Mesothelial cell of epicardium (in vitro differentiated cells): ENCODE data around the gene PHACTR3. TPM values are rescaled to one million over a fixed set of nuclear protein-coding genes. Genes with fewer than 3 reads are reported as not detected.

Experiments used
- DNase-seq, 2 experiments: peaks; one replicate each; pipeline ENCODE4 v3.0.0; 2021; ENCODE audit warnings: low spot score in 2 of 2; ENCODE audit not compliant: unreplicated experiment in 2 of 2
- H3K27ac Mint-ChIP-seq: 2 replicates; pipeline ENCODE4 v1.8.0; 2021; ENCODE audit warnings: mixed read lengths
- H3K27me3 Mint-ChIP-seq: 2 replicates; pipeline ENCODE4 v1.8.0; 2021; ENCODE audit warnings: low read depth, mixed read lengths
- H3K36me3 Mint-ChIP-seq: 2 replicates; pipeline ENCODE4 v1.8.0; 2021; ENCODE audit warnings: mixed read lengths
- H3K4me1 Mint-ChIP-seq: 2 replicates; pipeline ENCODE4 v1.8.0; 2021; ENCODE audit warnings: mixed read lengths
- H3K4me3 Mint-ChIP-seq: 2 replicates; pipeline ENCODE4 v1.8.0; 2021; ENCODE audit warnings: mild to moderate bottlenecking, moderate library complexity, mixed read lengths
- H3K9me3 Mint-ChIP-seq: 2 replicates; pipeline ENCODE4 v1.8.0; 2021; ENCODE audit warnings: mixed read lengths
- CTCF ChIP-seq: fragments of 200-600 bp; sonication (generic); IDR thresholded peaks from one replicate; pipeline ENCODE4 v1.5.0; 2021; ENCODE audit warnings: antibody characterized with exemption; ENCODE audit not compliant: unreplicated experiment
- total RNA-seq: library from RNA; stranded (reverse); gene quantifications from 3 replicates; pipeline ENCODE4 v1.2.1, GENCODE V29; 2021

The PHACTR3 gene
- total RNA-seq, 1 donor from 2014 or later: 0.16 TPM

- DNase-seq: no peak
- Mint-ChIP-seq H3K4me3 (no peak overlapping the region), H3K27me3 (peaks cover 33% of the 10 kb centered on the region), H3K36me3 (no peaks in the 10 kb centered on the region), H3K9me3 (no peaks in the 10 kb centered on the region), H3K27ac (no peak overlapping the region), H3K4me1 (no peaks in the 10 kb centered on the region)
- TF ChIP-seq CTCF: no peak
These were observed 43.1 kb upstream of the PHACTR3 start for GRCh38 chr20:59561228-59561605.

- no peak overlapping the region for H3K4me3 Mint-ChIP-seq
- no peak for TF ChIP-seq CTCF
- H3K27me3 Mint-ChIP-seq: peaks cover 31% of the 10 kb centered on the region
- H3K9me3 Mint-ChIP-seq: no peaks in the 10 kb centered on the region
- H3K4me1 Mint-ChIP-seq: no peaks in the 10 kb centered on the region
- no peak overlapping the region for H3K27ac Mint-ChIP-seq
- no peaks in the 10 kb centered on the region for H3K36me3 Mint-ChIP-seq
- no peak for DNase-seq
These were observed 42.6 kb upstream of the PHACTR3 start for GRCh38 chr20:59561614-59562277.

- no peaks in the 10 kb centered on the region for H3K4me1 Mint-ChIP-seq
- DNase-seq: no peak
- no peak overlapping the region for H3K4me3 Mint-ChIP-seq
- no peaks in the 10 kb centered on the region for H3K36me3 Mint-ChIP-seq
- H3K27me3 Mint-ChIP-seq: peaks cover 28% of the 10 kb centered on the region
- no peak overlapping the region for H3K27ac Mint-ChIP-seq
- H3K9me3 Mint-ChIP-seq: no peaks in the 10 kb centered on the region
- no peak for TF ChIP-seq CTCF
These were observed 40.2 kb upstream of the PHACTR3 start for GRCh38 chr20:59564171-59564570.

GRCh38 chr20:59564943-59565342, 39.4 kb upstream of the PHACTR3 start:
- no peak for DNase-seq
- Mint-ChIP-seq H3K27me3 (peaks cover 34% of the 10 kb centered on the region), H3K27ac (no peak overlapping the region), H3K36me3 (no peaks in the 10 kb centered on the region), H3K4me1 (no peaks in the 10 kb centered on the region), H3K9me3 (no peaks in the 10 kb centered on the region), H3K4me3 (no peak overlapping the region)
- no peak for TF ChIP-seq CTCF

GRCh38 chr20:59565768-59566461, 38.4 kb upstream of the PHACTR3 start:
- Mint-ChIP-seq H3K4me3 (no peak overlapping the region), H3K27me3 (peaks cover 40% of the 10 kb centered on the region), H3K36me3 (no peaks in the 10 kb centered on the region), H3K27ac (no peak overlapping the region), H3K4me1 (no peaks in the 10 kb centered on the region), H3K9me3 (no peaks in the 10 kb centered on the region)
- no peak for TF ChIP-seq CTCF
- DNase-seq: no peak
